Ectodermal cell (in vitro differentiated cells): ENCODE measurements around the gene SGCE.

Experiments
- H3K27ac ChIP-seq: 2 replicates; pipeline ENCODE4 v1.7.0; 2013; ENCODE audit warnings: mild to moderate bottlenecking, low read depth, low read length; ENCODE audit not compliant: insufficient read depth, poor library complexity, severe bottlenecking
- H3K27me3 ChIP-seq: 2 replicates; pipeline ENCODE4 v1.7.0; 2013; ENCODE audit warnings: mild to moderate bottlenecking, low read length; ENCODE audit not compliant: insufficient read depth, control insufficient read depth, poor library complexity, severe bottlenecking
- H3K36me3 ChIP-seq: one replicate; pipeline ENCODE4 v1.7.0; 2013; ENCODE audit warnings: low read length; ENCODE audit not compliant: control insufficient read depth, insufficient read depth
- H3K4me1 ChIP-seq: one replicate; pipeline ENCODE4 v1.7.0; 2013; ENCODE audit warnings: low read length; ENCODE audit not compliant: control insufficient read depth, insufficient read depth
- H3K4me3 ChIP-seq: 2 replicates; pipeline ENCODE4 v1.7.0; 2013; ENCODE audit warnings: low read depth, low read length, control low read depth; ENCODE audit not compliant: insufficient read depth
- H3K9me3 ChIP-seq: 2 replicates; pipeline ENCODE4 v1.7.0; 2013; ENCODE audit warnings: mild to moderate bottlenecking, low read length, moderate library complexity; ENCODE audit not compliant: control insufficient read depth
- WGBS, 2 experiments: methylation state at CpG; one replicate each; pipeline ENCODE4 v1.1.7; 2013; ENCODE audit warnings: missing lambda C conversion rate in 2 of 2; 5-methylcytosine and 5-hydroxymethylcytosine counted together

The SGCE gene

DNA sequence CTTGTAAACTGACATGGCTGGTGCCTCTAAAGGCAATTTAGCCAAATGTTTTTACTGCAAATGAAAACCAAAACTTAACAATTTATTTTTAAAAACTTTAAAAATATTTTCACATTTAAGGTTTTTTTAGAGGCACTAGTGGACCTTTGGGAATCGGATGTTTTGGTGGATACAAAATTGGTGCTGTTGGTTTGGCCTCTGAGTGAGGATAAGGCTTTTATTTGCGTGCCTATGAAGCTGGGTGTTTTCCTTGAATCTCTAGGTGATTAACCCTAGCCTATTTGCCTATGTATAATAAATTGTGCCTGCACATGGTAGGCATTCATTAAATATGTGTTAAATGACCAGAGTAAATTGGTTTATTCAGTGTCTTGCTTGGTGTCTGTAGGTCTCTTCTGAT lies 2.9 kb upstream of the SGCE start:
- H3K27me3 ChIP-seq: no peaks in the 10 kb centered on the region
- peaks cover 6% of the 10 kb centered on the region for H3K36me3 ChIP-seq
- no peak overlapping the region for H3K4me3 ChIP-seq
- H3K27ac ChIP-seq: no peak overlapping the region
- peaks cover 11% of the 10 kb centered on the region for H3K4me1 ChIP-seq
- WGBS, 2 experiments: 94 to 96% methylated on average over 2 of the region's 2 CpGs
- H3K9me3 ChIP-seq: no peaks in the 10 kb centered on the region

DNA sequence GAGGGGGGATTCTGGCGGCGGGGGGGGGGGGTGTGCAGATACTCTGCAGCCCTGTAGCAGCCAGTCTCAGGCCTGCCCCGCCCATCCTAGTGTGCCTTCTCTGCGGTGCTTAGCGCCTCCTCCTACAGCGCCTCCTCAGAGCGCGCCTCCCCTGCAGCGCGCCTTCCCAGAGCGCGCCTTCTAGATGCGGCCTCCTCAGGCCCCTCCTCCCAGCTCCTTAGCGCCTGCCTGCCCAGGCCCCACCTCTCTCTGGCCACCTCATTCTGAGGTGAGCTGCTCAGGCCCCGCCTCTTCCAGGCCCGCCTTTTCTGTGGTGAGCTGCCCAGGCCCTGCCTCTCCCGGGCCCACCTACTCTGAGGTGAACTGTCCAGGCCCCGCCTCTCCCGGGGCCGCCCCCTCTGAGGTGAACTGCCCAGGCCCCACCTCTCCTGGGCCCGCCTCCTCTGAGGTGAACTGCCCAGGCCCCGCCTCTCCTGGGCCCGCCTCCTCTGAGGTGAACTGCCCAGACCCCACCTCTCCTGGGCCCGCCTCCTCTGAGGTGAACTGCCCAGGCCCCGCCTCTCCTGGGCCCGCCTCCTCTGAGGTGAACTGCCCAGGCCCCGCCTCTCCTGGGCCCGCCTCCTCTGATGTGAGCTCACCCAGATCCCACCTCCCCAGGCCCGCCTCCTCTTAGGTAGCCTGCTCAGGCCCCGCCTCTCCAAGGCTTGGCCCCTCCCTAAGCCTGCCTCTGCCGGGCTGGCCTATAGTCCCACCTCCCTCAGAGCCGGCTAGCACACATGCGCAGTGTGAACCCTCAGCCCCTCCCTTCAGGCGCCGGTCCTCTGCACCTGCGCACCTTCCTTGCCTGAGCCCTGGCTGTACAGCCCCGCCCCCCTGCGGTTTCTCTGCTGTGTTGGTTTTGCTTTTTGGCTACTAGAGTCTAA lies 2.1 kb upstream of the SGCE start:
- no peak overlapping the region for H3K4me3 ChIP-seq
- H3K9me3 ChIP-seq: no peaks in the 10 kb centered on the region
- H3K4me1 ChIP-seq: peaks cover 11% of the 10 kb centered on the region
- H3K36me3 ChIP-seq: no peaks in the 10 kb centered on the region
- WGBS, 2 experiments: 42 to 45% methylated on average over 34 to 38 of the region's 38 CpGs
- no peak overlapping the region for H3K27ac ChIP-seq
- no peaks in the 10 kb centered on the region for H3K27me3 ChIP-seq

DNA sequence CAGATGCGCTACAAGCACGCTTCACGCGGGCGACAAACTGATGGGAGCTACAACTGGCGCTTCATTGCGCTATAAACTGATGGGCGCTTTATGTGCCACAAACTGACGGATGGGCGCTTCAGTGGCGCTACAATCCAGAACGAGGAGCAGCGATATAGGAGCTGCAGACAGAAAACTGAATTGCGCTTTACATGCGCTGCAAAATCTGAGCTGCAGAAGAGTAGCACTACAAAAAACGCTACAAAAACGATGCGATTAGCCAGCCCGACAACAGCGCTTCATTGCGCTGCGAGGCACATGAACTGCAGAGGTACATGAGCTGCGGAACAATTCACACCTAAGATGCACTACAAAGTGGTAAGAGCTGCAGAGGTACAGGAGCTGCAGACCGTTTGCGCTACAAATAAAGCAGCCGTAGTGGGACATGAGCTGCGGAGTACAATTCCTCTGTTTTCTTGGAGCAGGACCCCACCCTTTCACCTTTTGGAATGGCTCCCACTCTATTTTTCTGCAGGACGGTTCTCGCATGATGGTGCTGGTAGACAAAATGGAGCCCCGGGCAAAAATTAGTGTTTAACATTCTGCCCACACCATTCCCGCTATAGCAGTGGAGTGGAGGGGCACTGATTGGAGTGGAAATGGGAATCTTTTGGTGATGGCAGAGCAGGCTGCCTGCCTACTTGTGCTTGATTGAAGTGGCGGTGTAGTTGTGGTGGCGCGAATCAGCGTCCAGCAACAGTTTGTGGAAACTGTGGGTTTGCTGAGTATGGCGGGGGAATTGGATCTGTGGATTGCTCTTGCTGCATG lies 1.2 kb upstream of the SGCE start:
- peak overlapping the region; percentile 64 for H3K27ac ChIP-seq
- H3K36me3 ChIP-seq: no peaks in the 10 kb centered on the region
- WGBS, 2 experiments: 53 to 54% methylated on average over 36 of the region's 36 CpGs
- peaks cover 11% of the 10 kb centered on the region for H3K4me1 ChIP-seq
- H3K9me3 ChIP-seq: no peaks in the 10 kb centered on the region
- H3K4me3 ChIP-seq: peak overlapping the region; percentile 64
- no peaks in the 10 kb centered on the region for H3K27me3 ChIP-seq

DNA sequence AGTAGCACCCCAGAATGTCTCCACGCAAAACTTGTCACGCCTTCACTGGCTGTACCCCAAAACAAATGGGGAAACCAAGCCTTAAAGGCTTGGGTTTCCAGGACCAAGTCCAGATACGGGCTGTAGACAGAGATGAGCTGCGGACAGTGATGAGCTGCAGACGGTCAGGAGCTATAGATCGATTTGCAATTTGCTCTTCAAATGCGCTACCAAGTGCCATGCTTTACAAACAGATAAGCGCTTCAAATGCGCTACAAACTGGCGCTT lies 658 bp upstream of the SGCE start:
- Histone ChIP-seq H3K4me3 (peak overlapping the region; percentile 64), H3K27ac (no peak overlapping the region), H3K27me3 (no peaks in the 10 kb centered on the region), H3K4me1 (peaks cover 11% of the 10 kb centered on the region), H3K36me3 (no peaks in the 10 kb centered on the region), H3K9me3 (no peaks in the 10 kb centered on the region)
- WGBS, 2 experiments: 49 to 62% methylated on average over 10 of the region's 10 CpGs

DNA sequence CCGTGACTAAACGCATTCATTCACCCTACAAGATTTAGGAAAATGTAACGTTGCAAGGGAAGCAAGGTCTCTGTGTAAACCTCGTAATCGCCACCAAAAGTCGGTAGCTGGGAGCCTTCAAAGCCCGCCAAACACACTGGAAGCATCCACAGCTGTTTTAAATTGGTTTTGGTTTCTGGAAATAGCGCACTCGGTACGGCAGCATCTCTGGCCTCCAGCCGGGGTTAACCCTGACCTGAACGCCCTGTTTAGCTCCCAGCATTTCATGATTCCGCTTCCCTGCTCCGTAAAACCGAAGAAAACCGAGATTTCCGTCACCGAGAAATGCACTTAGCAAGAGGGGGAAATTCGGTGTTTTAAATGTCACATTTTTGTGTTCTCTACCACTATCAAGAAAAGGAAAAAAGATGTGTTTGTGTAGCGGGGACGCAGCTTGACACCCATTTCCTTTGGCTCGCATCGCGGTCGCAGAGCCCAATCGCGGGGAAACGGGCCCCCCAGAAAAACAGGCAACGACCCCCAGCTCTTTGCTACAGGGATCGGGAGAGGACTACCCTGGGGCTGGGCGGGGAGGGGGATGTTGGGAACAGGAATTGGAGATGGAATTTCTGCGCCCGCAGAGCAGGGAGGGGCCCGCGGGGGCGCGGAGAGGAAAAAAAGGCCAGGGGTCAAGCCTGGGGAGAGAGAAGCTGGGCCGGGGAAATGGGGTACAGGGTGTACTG lies 646 bp downstream of the SGCE start:
- Histone ChIP-seq H3K27me3 (no peaks in the 10 kb centered on the region), H3K9me3 (no peaks in the 10 kb centered on the region), H3K4me1 (peaks cover 11% of the 10 kb centered on the region), H3K4me3 (peak overlapping the region; percentile 64), H3K36me3 (no peaks in the 10 kb centered on the region), H3K27ac (peak overlapping the region; percentile 9)
- 0 to 1% methylated on average over 38 of the region's 38 CpGs for WGBS, 2 experiments

DNA sequence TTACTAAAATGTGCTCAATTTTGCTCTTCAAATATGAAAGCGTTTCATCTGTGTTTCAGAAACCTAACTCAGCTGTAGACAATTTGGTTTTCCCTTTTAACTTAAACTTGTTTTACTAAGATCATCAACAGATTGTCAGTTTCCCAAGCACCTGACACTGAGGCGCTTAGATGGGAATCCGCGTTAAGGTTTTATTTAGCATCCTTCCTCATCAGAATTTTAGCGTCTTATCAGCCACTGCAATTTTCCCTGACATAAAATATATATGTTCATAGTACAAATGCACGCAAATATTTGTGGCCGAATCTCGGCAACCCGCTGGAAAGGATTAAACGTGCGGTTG lies 1.2 kb downstream of the SGCE start:
- peak overlapping the region; percentile 64 for H3K4me3 ChIP-seq
- no peaks in the 10 kb centered on the region for H3K36me3 ChIP-seq
- no peaks in the 10 kb centered on the region for H3K27me3 ChIP-seq
- H3K27ac ChIP-seq: no peak overlapping the region
- H3K9me3 ChIP-seq: no peaks in the 10 kb centered on the region
- peaks cover 7% of the 10 kb centered on the region for H3K4me1 ChIP-seq
- 4 to 5% methylated on average over 11 of the region's 11 CpGs for WGBS, 2 experiments

DNA sequence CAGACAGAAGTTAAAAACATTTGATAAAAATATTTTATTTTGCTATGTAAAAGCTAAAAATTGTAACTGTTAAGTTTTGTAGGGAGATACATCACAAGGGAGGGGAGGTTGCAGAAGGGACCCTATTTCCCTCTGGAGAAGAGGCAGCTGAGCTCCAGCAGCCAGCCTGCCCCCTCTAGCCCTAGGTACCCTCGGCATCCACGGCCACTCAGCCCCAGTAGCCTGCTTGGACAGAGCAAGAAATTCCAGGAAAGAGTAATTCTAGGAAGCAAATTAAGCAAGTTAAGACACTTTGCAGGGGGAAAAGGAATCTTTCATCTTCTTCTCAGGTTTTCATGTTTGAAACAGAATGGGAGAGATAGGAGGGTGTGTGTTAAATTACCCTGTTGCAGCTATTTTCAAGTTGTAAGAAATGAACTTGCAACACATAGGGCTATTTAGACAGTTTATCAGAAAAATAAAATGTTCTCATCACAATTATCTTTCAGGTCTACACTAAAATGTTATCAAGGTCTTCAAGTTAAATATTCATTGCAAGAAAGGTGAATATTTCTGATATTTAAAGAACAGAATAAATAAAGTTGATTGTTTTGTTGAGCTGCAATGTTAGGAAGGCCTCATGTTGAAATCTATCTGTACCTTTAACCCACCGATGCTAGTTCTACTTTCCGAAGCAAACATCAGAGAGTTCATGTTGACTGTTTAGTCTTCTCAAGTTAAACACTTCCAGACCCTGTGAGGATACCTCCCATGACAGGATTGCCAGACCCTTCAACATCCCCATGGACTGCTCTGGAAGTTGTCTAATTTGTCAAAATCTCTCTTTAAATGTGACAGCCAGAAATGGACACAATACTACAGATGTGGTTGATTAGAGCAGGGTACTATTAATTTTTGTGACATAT lies 5.5 kb downstream of the SGCE start:
- Histone ChIP-seq H3K27me3 (no peaks in the 10 kb centered on the region), H3K4me3 (no peak overlapping the region), H3K9me3 (no peaks in the 10 kb centered on the region), H3K27ac (no peak overlapping the region), H3K4me1 (peaks cover 14% of the 10 kb centered on the region), H3K36me3 (no peaks in the 10 kb centered on the region)
- 80 to 87% methylated on average over 4 of the region's 4 CpGs for WGBS, 2 experiments

DNA sequence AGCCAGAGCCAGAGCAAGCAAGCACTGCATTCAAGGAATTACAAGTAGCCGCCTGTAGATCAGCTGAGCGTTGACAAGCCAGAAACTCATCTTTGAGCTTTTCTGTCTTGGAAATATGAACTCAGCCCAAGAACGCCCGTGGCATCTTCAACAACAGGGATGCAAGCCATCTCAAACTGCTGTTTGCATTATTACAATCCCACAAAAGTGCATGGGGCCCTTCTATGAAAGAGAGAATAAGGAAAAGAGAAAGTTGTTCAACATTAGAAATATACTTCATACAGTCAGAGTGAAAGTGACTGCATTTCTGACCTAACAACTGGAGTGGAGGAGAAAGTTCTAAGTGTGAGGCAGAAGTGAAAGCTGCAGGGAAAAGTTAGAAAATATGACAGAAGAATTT lies 6.5 kb downstream of the SGCE start:
- Histone ChIP-seq H3K27me3 (no peaks in the 10 kb centered on the region), H3K4me1 (peaks cover 11% of the 10 kb centered on the region), H3K4me3 (no peak overlapping the region), H3K27ac (no peak overlapping the region), H3K36me3 (no peaks in the 10 kb centered on the region), H3K9me3 (no peaks in the 10 kb centered on the region)
- WGBS, 2 experiments: 79 to 80% methylated on average over 4 of the region's 4 CpGs

DNA sequence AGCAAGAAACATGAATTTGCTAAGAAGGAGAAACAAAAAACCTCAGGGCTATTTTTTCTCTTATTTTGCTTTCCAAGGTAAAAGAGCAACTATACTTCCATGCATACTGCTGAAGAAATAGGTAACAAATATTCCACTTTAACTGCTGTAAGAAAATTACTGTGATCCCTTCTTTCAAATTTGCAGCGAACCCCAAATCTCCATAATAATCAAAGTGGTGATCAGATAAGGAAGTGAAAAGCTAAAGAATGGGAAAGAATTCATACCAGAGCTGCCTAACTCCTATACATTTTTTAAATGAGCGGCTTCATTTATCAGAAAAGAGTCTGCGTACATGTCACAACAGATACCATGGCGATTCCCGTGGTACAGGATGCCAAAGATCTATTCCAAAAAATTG lies 7.2 kb downstream of the SGCE start:
- Histone ChIP-seq H3K4me1 (peaks cover 9% of the 10 kb centered on the region), H3K4me3 (no peak overlapping the region), H3K27ac (no peak overlapping the region), H3K36me3 (no peaks in the 10 kb centered on the region), H3K9me3 (no peaks in the 10 kb centered on the region), H3K27me3 (no peaks in the 10 kb centered on the region)
- WGBS, 2 experiments: 80 to 86% methylated on average over 4 of the region's 5 CpGs
